Lung (tissue), 12 donors: ENCODE results near the gene MLN. TPM values are rescaled to one million over a fixed set of nuclear protein-coding genes. Genes with fewer than 3 reads are reported as not detected.

ENCODE experiments used
- ATAC-seq: fragments of 200-7000 bp; cut with Tn5 transposase; one replicate; pipeline ENCODE4 v1.9.1; 2020; ENCODE audit warnings: moderate number of reproducible peaks; ENCODE audit not compliant: insufficient read depth, low FRiP score
- DNase-seq, 3 donors: peaks; one replicate each; pipeline ENCODE4 v3.0.0-alpha.2; 2013 to 2017
- H3K27ac ChIP-seq, 2 donors: one replicate each; pipeline ENCODE4 v1.5.1; 2013; ENCODE audit warnings: mild to moderate bottlenecking in 2 of 2, moderate library complexity in 2 of 2, control low read depth in 1 of 2, inconsistent platforms in 1 of 2, low read depth in 1 of 2, low read length in 1 of 2
- H3K27me3 ChIP-seq, 3 donors: one replicate each; pipeline ENCODE4 v1.5.1; 2013; ENCODE audit warnings: low read length in 2 of 3; ENCODE audit not compliant: control insufficient read depth in 3 of 3, insufficient read depth in 3 of 3
- H3K36me3 ChIP-seq, 4 donors: one replicate each; pipeline ENCODE4 v1.5.1; 2013; ENCODE audit warnings: low read length in 4 of 4, mild to moderate bottlenecking in 1 of 4, moderate library complexity in 1 of 4; ENCODE audit not compliant: control insufficient read depth in 4 of 4, insufficient read depth in 4 of 4
- H3K4me1 ChIP-seq, 5 donors: one replicate each; pipeline ENCODE4 v1.5.1; 2013; ENCODE audit warnings: low read length in 5 of 5, mild to moderate bottlenecking in 2 of 5, moderate library complexity in 1 of 5; ENCODE audit not compliant: control insufficient read depth in 5 of 5, insufficient read depth in 5 of 5
- H3K4me3 ChIP-seq: one replicate; pipeline ENCODE4 v1.5.1; 2013; ENCODE audit warnings: mild to moderate bottlenecking, control low read depth, moderate library complexity
- H3K9ac ChIP-seq, 2 donors: one replicate each; pipeline ENCODE4 v1.5.1; 2013; ENCODE audit warnings: low read length in 2 of 2, control low read depth in 1 of 2; ENCODE audit not compliant: insufficient read depth in 1 of 2
- H3K9me3 ChIP-seq, 4 donors: one replicate each; pipeline ENCODE4 v1.5.1; 2013; ENCODE audit warnings: low read length in 3 of 4, mild to moderate bottlenecking in 1 of 4, moderate library complexity in 1 of 4; ENCODE audit not compliant: control insufficient read depth in 4 of 4, insufficient read depth in 3 of 4
- CTCF ChIP-seq: IDR thresholded peaks from 2 replicates; pipeline ENCODE4 v1.5.1; 2012; ENCODE audit warnings: mild to moderate bottlenecking; ENCODE audit errors: control extremely low read depth, extremely low read depth
- WGBS, 2 donors: extraction: QIAGEN DNeasy Blood & Tissue Kit; methylation state at CpG; one replicate each; pipeline ENCODE4 v1.1.7; 2013; 5-methylcytosine and 5-hydroxymethylcytosine counted together
- polyA plus RNA-seq, 2 donors: library from polyadenylated mRNA; stranded (reverse); fragments of 200-250 nt; gene quantifications; one replicate each; pipeline ENCODE4 v1.2.1, GENCODE V29; 2013
- total RNA-seq, 2 donors: library from RNA; depleted of rRNA in 1 of 2; stranded (reverse); fragments of >200 nt in 1 of 2; gene quantifications; one replicate each; pipeline ENCODE4 v1.2.1, GENCODE V29; 2014 to 2021
- donor health status: control.
- donor health status: control.
- donor health status: Bipolar disorder and iron deficiency.
- donor health status: healthy.
- donor health status: DM: yes; HTN: yes; CAD: no.

The MLN gene
- total and polyA plus RNA-seq, 4 donors: not detected

- H3K36me3 ChIP-seq: peaks cover 9 to 37% (median 28%) of the 10 kb centered on the region in 4 donors
- TF ChIP-seq CTCF: peak; percentile 81
- ATAC-seq (peak; percentile 57), DNase-seq (peak; percentile 97 to 98 (median 98))
- peaks cover 0 to 59% (median 36%) of the 10 kb centered on the region in 5 donors for H3K4me1 ChIP-seq
- no peaks in the 10 kb centered on the region for H3K27me3 ChIP-seq
- H3K4me3 ChIP-seq: no peak overlapping the region
- WGBS, 2 donors: 16 to 18% methylated on average over 47 of the region's 47 CpGs
- peak overlapping the region in 1 of 2 donors; percentile 42 for H3K9ac ChIP-seq
- H3K9me3 ChIP-seq: peaks cover 0 to 5% (median 0%) of the 10 kb centered on the region in 4 donors
- peak overlapping the region in 1 of 2 donors; percentile 81 for H3K27ac ChIP-seq
These were observed 32.4 kb downstream of the MLN start for GRCh38 chr6:33771146-33772081.

- H3K4me1 ChIP-seq: peaks cover 0 to 59% (median 36%) of the 10 kb centered on the region in 5 donors
- H3K4me3 ChIP-seq: no peak overlapping the region
- 42 to 49% methylated on average over 3 of the region's 3 CpGs for WGBS, 2 donors
- H3K9me3 ChIP-seq: peaks cover 0 to 5% (median 0%) of the 10 kb centered on the region in 4 donors
- no peaks in the 10 kb centered on the region for H3K27me3 ChIP-seq
- DNase-seq (no peak), ATAC-seq (no peak)
- H3K9ac ChIP-seq: peak overlapping the region in 1 of 2 donors; percentile 42
- peak overlapping the region in 1 of 2 donors; percentile 81 for H3K27ac ChIP-seq
- H3K36me3 ChIP-seq: peaks cover 4 to 32% (median 22%) of the 10 kb centered on the region in 4 donors
- no peak for TF ChIP-seq CTCF
These were observed 33.0 kb downstream of the MLN start for GRCh38 chr6:33770833-33771145.

- Histone ChIP-seq H3K9me3 (peaks cover 0 to 5% (median 0%) of the 10 kb centered on the region in 4 donors), H3K4me3 (no peak overlapping the region), H3K4me1 (peaks cover 0 to 59% (median 36%) of the 10 kb centered on the region in 5 donors), H3K9ac (peak overlapping the region in 1 of 2 donors; percentile 42), H3K27ac (peak overlapping the region in 1 of 2 donors; percentile 81), H3K27me3 (no peaks in the 10 kb centered on the region), H3K36me3 (peaks cover 4 to 27% (median 17%) of the 10 kb centered on the region in 4 donors)
- peak; percentile 58 to 65 (median 58) for DNase-seq
- 47 to 49% methylated on average over 14 of the region's 14 CpGs for WGBS, 2 donors
- ATAC-seq: no peak
- no peak for TF ChIP-seq CTCF
These were observed 33.5 kb downstream of the MLN start for GRCh38 chr6:33770124-33770832.
